MV-4-11 (cell line): ENCODE measurements around the gene RASGRP4.
"Not testable (repeated sequence)": the region's sequence is repeated elsewhere in the genome, so short reads cannot be mapped to it uniquely, and the experiment has no call there.

Experiments
- DNase-seq: peaks from one replicate; lab custom pipeline; 2025; lab: John Stamatoyannopoulos, UW

The RASGRP4 gene

DNA sequence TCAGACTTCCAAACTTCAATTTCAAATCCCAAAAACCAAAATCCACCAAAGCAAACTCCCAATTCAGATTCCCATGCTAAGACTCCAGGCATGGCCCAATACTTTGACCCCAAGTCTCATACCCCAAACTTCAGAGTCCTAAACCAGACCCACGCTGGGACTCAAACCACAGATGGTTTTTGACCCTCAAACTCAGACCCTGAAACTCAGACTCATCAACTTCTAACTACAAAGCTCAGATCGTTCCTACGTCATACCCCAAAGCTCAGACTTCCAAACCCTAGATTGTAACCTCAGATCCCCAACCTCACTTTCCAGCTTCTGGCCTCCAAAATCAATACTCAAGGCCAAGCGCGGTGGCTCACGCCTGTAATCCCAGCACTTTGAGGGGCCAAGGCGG, 19.3 kb upstream of the RASGRP4 start:
- DNase-seq, result no peak

DNA sequence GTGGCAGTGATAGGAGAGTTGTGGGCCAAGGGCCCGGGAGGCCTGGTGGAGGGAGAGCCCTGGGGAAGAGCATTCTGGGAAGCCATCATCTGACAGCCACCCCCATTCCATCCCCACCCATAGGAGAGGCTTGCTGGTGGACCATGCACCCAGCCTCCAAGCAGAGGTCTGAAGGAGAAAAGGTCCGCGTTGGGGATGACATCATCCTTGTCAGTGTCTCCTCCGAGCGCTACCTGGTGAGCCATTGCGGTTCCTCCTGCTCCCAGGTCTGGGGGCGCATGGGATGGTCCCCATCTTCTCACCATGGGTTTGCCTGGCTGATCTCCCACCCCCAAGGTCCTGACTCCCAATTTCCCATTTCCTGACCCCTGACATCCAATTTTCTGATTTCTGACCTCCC, 18.0 kb upstream of the RASGRP4 start:
- DNase-seq, result no peak

DNA sequence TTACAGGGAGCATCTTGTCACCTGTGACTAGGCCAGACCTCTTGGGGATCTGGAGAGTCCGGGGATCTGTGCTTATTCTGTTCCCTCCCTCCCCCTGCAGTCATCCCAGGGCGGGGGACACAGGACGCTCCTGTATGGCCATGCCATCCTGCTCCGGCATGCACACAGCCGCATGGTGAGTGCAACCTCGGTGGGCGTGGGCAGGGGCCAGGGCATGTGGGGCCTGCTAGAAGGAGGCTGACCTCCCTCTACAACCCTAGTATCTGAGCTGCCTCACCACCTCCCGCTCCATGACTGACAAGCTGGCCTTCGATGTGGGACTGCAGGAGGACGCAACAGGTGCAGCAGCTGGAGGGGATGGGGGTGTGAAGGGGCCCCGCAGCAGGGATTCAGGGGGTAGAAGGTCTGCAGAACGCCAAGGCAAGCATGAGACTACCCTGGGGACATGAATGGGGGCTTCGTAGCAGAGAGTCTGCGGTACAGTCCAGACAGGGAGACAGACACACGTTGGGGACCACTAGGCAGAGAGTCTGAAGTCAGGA, 17.5 kb upstream of the RASGRP4 start:
- no peak for DNase-seq

DNA sequence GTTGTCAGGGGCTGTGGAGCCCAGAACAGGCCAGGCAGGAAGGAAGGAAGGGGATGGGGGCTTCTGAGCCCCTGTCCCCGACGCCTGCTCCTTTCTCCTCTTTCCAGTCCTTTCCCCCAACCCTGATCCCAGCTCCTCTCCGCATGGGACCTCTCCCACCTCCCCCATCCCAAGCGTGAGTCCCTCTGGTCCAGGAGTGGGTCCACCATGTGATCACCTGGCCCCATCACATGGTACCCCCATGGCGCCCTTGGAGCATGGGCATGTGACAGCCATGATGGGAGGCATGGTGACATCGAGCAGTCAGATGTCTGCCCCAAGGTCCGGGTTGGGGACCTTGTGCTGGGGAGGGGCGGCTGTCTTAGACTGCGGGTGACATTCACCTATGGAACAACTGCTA, 16.7 kb upstream of the RASGRP4 start:
- DNase-seq, result no peak

DNA sequence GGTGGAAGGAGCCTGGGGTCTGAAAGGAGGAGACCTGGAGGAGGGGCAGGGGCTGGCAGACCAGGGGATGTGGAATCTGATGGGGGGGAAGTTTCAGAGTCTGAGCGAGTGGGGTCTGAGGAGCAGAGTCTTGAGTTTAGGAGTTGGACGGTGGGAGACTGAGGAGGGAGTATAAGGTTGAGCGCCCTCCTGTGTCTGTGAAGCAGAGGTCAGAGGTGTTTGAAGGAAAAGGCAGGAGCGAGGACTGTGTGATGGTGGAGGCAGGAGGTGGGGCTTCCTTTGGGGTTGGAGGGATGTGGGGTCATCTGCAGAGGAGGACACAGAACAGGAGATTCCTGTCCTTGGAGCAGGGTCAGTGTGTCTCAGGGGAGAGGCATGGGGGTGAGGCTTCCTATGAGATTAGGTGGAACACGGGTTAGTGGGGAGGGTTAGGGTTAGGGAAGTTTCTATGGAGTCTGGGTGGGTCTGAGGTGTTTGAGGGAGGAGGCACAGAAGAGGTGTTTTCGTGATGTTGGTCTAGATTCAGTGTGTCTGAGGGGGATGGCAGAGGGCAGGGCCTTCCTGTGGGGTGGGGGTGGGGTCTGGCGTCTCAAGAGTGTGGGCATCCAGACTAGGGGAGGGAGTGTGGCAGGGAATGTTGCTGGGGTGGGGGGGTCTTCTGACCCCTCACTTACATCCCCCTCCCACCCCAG, 15.8 kb upstream of the RASGRP4 start:
- no peak for DNase-seq

DNA sequence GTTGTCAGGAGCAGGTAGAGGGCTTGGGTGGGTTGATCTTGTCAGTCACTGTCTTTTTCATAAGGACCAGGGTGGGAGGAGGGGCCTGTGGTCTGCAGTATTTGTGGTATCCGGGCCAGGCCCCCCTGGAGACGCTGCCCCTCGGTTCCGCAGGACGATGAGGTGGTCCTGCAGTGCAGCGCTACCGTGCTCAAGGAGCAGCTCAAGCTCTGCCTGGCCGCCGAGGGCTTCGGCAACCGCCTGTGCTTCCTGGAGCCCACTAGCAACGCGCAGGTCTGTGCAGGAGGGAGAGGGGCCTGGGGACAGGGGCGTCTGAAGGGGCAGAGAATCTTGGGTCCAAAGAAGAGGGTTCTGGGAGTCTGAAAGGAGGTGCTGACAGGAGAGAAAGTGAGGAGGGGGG, 14.6 kb upstream of the RASGRP4 start:
- DNase-seq, result no peak

DNA sequence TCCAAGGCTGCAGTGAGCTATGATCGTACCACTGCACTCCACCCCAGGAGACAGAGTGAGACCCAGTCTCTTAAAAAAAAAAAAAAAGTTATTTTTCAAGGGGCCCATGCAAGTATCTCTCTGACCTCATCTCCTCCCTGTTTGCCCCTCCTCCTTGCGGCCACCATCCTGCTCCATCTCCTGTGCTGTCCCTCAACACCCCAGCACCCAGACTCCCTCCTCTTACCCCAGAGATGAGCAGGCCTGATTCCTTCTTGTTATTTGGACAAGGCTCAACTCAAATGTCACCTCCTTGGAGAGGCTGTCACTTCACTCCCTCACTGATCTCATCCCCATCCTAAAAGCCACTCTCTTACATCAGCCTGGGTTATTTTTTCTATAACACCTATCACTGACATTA, 11.9 kb upstream of the RASGRP4 start:
- no peak for DNase-seq

DNA sequence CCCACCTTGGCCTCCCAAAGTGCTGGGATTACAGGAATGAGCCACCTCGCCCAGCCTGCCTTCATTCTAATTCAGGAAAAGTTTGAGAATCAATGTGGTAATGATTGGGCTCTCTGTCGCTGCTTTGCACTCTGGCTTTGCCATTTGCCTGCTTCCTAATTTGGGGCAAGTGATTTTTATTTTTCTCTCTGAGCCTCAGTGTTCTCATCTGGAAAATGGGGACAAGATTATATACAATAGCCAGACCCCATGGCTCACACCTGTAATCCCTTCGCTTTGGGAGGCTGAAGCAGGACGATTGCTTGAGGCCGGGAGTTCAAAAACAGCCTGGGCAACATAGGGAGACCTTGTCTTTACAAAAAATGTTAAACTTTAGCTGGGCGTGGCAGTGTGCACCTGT, 11.3 kb upstream of the RASGRP4 start:
- DNase-seq, result no peak

DNA sequence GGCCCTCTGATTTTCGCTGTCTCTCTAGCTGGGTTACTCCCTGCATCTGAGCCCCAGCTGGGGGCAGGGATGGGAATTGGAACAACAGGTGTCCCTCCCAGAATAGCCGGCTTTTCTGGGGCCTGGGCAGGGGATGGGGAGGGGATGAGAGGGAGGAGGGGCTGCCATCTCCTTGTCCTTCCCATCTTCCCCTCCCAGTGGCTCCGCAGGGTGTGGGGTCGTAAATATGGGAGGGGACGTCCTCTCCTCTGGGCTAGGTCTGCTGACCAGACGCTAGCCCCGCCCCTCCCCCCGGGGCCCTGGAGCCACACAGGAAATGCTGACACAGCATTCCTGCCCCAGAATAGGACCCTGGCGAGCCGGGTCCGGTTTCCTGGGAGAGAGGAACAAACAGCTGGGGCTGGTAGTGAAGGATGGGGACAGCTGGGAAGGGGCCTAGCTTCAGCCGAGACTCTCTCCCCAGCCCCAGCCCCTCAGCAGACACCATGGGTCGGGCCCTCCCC, 8.6 kb upstream of the RASGRP4 start:
- no peak for DNase-seq

DNA sequence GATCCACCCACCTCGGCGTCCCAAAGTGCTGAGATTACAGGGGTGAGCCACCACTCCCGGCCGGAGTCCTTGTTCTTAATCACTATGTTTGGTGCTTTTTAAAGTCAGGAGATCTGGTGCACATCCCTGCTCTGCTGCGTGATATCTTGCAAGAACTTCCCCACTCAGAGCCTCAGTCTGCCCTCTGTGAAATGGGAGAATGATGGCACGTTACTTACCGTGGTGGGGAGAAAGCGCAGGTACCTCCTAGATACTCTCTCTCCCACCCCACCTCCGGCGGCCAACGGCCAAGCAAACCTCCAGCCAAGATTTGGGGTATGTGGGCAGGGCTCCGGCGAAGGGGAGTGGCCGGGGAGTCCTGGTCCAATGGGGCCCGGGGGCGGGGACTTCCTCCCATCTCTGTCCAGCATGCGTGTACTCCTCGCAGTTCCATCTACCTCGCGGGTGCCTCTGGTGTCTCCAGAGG, 7.3 kb upstream of the RASGRP4 start, which contains the start of gene RYR1:
TSS of gene RYR1 (plus strand) at position 424 of the 466 bp plus-strand sequence. CDS start 139 bp downstream, outside the sequence.
- DNase-seq, result peak; percentile 17

DNA sequence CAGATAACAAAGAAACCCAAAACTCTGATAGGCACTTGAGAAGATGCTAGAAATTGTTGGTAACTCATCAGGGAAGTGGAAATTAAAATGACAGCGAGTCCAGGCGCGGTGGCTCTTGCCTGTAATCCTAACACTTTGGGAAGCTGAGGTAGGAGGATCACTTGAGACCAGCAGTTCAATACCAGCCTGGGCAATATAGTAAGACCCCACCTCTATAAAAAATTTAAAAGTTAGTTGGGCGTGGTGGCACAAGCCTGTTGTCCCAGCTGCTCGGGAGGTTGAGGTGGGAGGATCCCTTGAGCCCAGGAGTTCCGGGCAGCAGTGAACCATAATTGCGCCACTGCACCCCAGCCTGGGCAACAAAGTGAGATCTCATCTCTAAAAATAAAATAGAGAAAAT, 4.9 kb upstream of the RASGRP4 start:
- no peak for DNase-seq

DNA sequence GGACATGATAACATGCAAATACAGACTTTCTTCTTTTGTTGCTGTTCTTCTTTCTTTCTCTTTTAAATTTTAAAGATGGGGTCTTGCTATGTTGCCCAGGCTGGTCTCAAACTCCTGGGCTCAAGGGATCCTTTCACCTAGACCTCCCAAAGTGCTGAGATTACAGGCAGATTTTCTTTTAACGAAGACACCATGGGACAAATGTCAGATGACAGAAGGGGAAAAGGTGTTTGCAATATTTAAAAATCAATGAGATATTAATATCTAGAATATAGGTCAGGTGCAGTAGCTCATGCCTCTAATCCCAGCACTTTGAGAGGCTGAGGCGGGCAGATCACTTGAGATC, 3.8 kb upstream of the RASGRP4 start:
- DNase-seq, result no peak

DNA sequence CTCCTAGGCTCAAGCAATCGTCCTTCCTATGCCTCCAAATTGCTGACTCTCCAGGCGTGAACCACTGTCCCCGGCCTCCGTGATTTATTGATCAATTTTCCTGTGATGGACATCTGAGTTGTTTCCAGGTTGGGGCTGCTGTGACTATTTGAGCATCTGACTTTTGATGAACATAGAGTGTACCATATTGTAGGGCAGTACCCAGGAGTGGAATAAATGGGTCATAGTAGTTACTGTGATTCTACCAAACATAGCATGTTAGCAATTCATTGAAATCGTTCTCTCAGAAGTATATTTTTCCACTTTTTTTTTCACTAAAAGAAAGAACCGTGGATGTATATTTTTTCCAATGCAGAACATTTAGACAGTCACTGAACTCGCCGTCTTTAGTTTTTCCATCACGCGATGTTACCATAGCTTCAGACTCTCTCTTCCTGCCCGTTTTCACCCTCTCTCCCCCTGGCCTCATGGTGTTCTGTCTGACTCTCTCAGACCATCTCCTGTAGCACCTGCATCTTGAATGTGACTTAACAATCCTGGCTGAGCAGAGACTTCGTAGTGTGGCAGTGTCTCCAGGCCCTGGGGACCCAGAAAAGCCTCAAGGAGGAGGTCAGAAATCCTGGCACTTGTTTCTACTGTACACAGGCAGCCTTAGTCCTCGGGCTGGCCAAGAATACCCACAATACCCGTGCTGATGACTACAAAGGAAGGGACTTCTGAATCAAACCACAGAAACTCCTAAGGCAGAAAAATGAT, 3.2 kb upstream of the RASGRP4 start:
- DNase-seq, result no peak

DNA sequence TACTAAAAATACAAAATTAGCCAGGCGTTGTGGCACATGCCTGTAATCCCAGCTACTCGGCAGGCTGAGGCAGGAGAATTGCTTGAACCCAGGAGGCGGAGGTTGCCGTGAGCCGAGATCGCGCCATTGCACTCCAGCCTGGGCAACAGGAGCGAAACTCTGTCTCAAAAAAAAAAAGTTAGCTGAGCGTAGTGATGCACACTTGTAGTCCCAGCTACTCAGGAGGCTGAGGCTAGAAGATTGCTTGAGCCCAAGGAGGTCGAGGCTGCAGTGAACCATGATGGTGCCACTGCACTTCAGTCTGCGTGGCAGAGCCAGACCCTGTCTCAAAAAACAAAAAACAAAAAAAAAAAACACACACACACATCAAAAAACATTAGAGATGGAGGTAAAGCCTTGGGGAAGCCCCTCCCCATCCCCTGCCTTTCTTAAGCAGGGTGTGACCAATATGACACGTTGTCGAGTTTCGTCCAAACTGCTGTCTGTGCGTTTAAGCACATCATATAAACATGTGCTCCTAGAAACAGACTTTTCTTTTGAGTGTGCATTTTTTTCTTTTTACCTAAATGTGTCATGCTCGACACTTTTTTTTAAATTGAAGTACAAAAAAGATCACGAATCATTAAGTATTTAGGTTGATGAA, 1.1 kb upstream of the RASGRP4 start:
- DNase-seq, result not testable (repeated sequence)

DNA sequence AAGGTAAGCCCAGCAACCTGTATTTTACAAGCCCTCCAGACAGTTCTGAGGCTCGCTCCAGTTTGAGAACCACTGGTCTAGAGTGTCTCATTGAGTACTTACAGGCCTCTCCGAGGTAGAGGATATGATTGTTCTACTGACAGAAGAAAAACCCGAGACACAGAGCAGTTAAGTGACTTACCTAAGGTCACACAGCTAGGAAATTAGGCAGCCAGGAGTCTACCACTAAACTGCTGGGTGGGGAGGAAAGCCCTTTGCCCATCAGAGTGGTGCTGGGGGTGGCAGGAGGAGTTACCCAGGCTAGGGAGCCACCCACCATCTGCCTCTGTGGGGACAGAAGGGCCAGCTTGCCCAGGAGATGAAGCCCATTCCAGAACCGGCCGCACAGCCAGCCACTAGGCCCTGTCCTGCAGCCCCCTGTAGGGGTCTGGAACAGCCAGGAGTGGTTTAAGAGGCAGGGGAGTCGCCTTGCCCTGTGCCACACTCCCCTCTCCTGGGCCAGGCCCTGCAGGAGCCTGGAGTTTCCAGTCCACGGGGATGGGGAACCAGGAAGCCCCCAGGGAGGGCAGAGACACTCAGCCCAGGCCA, 703 bp downstream of the RASGRP4 start:
- no peak for DNase-seq

DNA sequence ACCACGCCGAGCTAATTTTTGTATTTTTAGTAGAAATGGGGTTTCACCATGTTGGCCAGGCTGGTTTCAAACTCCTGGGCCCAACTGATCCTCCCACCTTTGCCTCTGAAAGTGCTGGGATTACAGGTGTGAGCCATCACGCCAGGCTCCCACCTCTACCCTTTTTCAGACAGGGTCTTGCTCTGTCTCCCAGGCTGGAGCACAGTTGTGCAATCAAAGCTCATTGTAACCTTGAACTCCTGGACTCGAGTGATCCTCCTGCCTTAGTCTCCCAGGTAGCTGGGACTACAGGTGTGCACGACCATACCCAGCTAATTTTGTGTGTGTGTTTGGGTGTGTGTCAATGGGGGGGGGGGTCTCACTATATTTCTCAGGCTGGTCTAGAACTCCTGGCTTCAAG, 1.7 kb downstream of the RASGRP4 start:
- DNase-seq, result no peak

DNA sequence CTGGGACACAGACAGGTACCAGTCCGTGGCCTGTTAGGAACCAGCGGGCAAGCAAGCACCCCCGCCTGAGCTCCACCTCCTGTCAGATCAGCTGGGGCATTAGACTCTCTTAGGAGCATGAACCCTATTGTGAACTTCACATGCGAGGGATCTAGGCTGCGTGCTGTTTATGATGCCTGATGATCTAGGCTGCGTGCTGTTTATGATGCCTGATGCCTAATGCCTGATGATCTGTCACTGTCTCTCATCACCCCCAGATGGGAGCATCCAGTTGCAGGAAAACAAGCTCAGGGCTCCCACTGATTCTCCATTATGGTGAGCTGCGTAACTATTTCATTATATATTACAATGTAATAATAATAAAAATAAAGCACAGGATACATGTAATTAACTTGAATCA, 3.6 kb downstream of the RASGRP4 start:
- DNase-seq, result no peak

DNA sequence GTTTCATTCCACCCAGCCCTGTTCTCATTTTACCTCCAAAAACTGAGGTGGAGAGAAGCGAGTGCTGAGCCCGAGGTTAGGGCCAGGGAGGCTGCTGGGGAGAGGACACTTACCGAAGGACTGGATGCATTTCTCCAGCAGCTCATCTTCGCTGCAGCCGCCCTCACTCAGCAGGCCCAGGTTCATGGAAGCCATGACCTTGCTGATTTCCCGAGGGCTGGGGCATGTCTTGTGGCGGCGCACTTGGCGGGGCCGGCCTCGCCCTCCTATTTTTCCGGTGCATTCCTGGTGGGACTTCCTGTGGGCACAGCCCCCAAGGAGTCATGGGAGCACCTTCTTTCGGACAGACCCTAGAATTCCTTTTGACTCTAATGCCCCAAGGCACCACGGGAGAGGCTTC, 4.2 kb downstream of the RASGRP4 start:
- no peak for DNase-seq

DNA sequence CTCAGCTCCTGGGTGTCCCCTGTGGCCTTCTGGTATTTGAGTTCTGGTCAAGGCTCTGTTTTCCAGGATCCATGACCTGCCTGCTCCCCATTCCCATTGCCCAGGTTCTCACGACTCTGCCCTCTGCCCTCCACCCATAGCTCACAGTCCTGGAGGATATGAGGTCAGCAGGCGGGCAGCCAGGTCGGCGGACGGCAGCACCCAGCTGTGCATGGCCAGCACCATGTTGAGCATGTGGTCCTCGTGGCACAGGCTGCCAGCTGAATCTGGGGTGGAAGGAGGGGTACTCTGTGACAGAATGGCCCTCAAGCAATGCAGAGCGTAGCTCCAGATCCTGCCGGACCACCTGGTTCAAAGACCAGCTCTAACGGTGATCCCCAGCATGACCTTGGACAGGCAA, 5.1 kb downstream of the RASGRP4 start:
- no peak for DNase-seq

DNA sequence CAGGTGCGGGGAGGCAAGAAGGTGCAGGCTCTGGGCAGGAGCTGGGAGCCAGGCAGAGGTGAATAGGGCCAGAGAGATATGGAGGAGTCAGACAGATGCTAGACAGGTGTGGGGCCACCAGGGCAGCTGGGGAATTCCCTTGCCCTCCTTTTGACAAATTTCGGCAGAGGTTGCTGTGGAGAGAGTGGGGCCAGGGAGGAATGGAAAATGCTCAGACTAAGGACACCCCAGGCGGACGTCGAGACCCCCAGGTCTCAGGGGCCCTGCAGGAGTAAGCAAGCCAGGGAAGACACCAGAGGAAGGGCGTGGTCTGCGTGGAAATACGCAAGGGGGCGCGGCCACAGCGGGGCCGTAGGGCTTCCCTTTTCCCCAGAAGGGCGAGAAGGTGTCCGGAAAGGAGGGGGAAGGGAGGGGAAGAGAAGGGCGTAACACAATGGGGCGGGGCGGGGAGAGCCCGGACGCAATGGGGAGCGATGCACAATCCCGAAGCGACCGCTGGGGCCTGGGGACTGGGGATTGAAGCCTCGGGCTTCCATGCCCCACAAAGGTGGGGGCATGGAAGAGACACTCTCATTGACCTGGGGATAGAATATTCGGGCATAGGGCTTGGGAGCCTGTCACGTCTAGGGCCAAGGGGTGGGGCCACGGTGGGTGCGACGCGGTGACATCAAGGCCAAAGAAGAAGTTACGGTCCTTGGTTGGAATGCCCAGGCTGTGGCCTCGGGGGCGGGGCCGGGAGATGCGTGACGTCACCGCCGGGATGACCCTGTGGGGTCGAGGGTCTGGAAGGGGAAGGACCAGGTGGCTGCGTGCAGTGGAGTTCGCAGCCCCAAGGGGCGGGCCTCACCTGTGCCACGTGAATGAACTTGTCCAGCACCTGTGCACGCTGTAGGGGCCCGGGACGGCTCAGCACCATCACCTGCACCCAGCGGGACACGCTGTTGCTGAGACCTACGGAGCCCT, 8.2 kb downstream of the RASGRP4 start:
- DNase-seq, result peak; percentile 87

DNA sequence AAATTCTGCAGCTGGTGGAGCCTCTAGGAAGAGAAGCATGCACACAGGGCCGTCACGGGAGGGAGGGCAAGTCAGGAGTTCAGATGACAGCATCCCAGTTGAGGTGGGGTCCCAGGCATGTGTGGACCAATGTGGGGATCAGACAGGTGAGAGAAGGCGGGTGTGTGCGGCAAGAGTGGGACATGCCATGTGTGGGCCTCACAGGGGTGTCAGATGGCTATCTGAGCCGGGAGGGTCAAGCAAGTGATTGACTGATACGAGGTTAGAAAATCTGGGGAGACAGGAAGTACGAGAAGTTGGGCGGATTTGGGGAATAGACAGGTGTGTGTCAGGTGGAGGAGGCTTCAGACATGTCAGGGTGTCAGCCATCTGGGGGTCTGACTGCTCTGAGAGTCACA, 8.9 kb downstream of the RASGRP4 start:
- DNase-seq, result no peak
